HepG2 (cell line): ENCODE data around the gene SPPL3.

Source experiments
- CC2D1A ChIP-seq: sonication (generic); formaldehyde crosslinking; IDR thresholded peaks from 2 replicates; pipeline ENCODE4 v1.8.1; 2023; ENCODE audit warnings: mild to moderate bottlenecking, missing genetic modification reagents
- KDM1A ChIP-seq: IDR thresholded peaks from 2 replicates; pipeline ENCODE4 v1.6.1; 2016; ENCODE audit warnings: missing compliant biosample characterization
- SIN3A ChIP-seq: IDR thresholded peaks from 2 replicates; pipeline ENCODE4 v1.6.1; 2011; ENCODE audit warnings: low read depth, mild to moderate bottlenecking, control low read depth, low read length, borderline replicate concordance
- TF ChIP-seq, protein P1 (sequence below): sonication (generic); formaldehyde crosslinking; IDR thresholded peaks from 2 replicates; pipeline ENCODE4 v1.5.0; 2020; ENCODE audit warnings: mild to moderate bottlenecking, missing genetic modification reagents, moderate library complexity
- TF ChIP-seq, protein P2 (sequence below): sonication (generic); formaldehyde crosslinking; IDR thresholded peaks from 2 replicates; pipeline ENCODE4 v1.5.0; 2020; ENCODE audit warnings: missing genetic modification reagents
- TF ChIP-seq, protein P3 (sequence below): sonication (generic); formaldehyde crosslinking; conservative IDR thresholded peaks from 2 replicates; pipeline ENCODE4 v1.8.0; 2022; ENCODE audit warnings: low read depth, missing genetic modification reagents

DNA sequence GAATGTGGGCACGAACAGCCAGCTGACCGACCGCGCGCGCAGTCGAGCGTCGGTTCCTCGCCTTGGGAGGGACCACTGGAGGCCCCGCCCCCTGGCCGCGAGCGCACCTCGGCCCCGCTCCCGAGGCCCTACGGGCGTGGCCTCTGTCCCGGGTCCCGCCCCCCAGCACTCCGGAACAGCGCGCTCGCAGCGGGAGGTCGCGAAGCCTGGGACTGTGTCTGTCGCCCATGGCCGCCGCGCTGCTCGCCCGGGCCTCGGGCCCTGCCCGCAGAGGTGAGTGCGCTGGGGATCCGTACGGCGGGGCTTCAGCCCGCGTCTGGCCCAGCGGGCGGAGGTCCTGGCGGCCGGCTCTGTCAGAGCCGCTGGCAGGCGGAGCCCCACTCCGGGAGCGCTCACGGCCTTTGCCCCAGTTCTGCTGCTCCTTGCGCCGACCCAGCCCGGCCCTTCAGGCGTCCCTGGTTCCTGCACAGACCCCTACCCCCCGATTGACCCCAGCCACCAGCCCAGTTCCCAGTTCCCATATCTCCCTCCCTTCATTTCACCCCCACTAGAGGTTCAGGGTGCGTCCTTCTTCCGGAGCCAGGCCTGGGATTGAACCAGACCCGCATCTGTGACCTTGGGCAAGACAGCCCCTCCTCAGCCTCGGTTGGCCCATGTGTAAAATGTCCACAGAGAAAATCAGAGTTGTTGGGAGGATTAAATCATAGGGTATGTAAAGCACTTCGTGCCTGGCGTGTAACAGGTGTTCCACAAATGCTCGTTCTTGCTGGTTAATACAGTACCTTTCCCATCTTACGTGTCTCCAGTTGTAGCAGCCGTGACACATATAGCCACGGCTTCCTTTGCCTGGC lies 178.3 kb downstream of the SPPL3 start, which contains the start of gene ACADS:
- TF ChIP-seq, protein P1, sequence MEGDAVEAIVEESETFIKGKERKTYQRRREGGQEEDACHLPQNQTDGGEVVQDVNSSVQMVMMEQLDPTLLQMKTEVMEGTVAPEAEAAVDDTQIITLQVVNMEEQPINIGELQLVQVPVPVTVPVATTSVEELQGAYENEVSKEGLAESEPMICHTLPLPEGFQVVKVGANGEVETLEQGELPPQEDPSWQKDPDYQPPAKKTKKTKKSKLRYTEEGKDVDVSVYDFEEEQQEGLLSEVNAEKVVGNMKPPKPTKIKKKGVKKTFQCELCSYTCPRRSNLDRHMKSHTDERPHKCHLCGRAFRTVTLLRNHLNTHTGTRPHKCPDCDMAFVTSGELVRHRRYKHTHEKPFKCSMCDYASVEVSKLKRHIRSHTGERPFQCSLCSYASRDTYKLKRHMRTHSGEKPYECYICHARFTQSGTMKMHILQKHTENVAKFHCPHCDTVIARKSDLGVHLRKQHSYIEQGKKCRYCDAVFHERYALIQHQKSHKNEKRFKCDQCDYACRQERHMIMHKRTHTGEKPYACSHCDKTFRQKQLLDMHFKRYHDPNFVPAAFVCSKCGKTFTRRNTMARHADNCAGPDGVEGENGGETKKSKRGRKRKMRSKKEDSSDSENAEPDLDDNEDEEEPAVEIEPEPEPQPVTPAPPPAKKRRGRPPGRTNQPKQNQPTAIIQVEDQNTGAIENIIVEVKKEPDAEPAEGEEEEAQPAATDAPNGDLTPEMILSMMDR (CRISPR knock-in tag) = no peak
- TF ChIP-seq, protein P2, sequence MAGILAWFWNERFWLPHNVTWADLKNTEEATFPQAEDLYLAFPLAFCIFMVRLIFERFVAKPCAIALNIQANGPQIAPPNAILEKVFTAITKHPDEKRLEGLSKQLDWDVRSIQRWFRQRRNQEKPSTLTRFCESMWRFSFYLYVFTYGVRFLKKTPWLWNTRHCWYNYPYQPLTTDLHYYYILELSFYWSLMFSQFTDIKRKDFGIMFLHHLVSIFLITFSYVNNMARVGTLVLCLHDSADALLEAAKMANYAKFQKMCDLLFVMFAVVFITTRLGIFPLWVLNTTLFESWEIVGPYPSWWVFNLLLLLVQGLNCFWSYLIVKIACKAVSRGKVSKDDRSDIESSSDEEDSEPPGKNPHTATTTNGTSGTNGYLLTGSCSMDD (CRISPR knock-in tag) = no peak
- TF ChIP-seq SIN3A (no peak), CC2D1A (CRISPR knock-in tag) (no peak), KDM1A (CRISPR knock-in tag) (no peak)
- TF ChIP-seq, protein P3, sequence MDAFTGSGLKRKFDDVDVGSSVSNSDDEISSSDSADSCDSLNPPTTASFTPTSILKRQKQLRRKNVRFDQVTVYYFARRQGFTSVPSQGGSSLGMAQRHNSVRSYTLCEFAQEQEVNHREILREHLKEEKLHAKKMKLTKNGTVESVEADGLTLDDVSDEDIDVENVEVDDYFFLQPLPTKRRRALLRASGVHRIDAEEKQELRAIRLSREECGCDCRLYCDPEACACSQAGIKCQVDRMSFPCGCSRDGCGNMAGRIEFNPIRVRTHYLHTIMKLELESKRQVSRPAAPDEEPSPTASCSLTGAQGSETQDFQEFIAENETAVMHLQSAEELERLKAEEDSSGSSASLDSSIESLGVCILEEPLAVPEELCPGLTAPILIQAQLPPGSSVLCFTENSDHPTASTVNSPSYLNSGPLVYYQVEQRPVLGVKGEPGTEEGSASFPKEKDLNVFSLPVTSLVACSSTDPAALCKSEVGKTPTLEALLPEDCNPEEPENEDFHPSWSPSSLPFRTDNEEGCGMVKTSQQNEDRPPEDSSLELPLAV = no peak
